Mesothelial cell of epicardium (in vitro differentiated cells): ENCODE data around the gene ATP6V0C. TPM values are rescaled to one million over a fixed set of nuclear protein-coding genes. Genes with fewer than 3 reads are reported as not detected.

ENCODE experiments used
- DNase-seq, 2 experiments: peaks; one replicate each; pipeline ENCODE4 v3.0.0; 2021; ENCODE audit warnings: low spot score in 2 of 2; ENCODE audit not compliant: unreplicated experiment in 2 of 2
- H3K27ac Mint-ChIP-seq: 2 replicates; pipeline ENCODE4 v1.8.0; 2021; ENCODE audit warnings: mixed read lengths
- H3K27me3 Mint-ChIP-seq: 2 replicates; pipeline ENCODE4 v1.8.0; 2021; ENCODE audit warnings: low read depth, mixed read lengths
- H3K36me3 Mint-ChIP-seq: 2 replicates; pipeline ENCODE4 v1.8.0; 2021; ENCODE audit warnings: mixed read lengths
- H3K4me1 Mint-ChIP-seq: 2 replicates; pipeline ENCODE4 v1.8.0; 2021; ENCODE audit warnings: mixed read lengths
- H3K4me3 Mint-ChIP-seq: 2 replicates; pipeline ENCODE4 v1.8.0; 2021; ENCODE audit warnings: mild to moderate bottlenecking, moderate library complexity, mixed read lengths
- H3K9me3 Mint-ChIP-seq: 2 replicates; pipeline ENCODE4 v1.8.0; 2021; ENCODE audit warnings: mixed read lengths
- CTCF ChIP-seq: fragments of 200-600 bp; sonication (generic); IDR thresholded peaks from one replicate; pipeline ENCODE4 v1.5.0; 2021; ENCODE audit warnings: antibody characterized with exemption; ENCODE audit not compliant: unreplicated experiment
- total RNA-seq: library from RNA; stranded (reverse); gene quantifications from 3 replicates; pipeline ENCODE4 v1.2.1, GENCODE V29; 2021

Gene ATP6V0C
- total RNA-seq, 1 donor from 2014 or later = 143 TPM

DNA sequence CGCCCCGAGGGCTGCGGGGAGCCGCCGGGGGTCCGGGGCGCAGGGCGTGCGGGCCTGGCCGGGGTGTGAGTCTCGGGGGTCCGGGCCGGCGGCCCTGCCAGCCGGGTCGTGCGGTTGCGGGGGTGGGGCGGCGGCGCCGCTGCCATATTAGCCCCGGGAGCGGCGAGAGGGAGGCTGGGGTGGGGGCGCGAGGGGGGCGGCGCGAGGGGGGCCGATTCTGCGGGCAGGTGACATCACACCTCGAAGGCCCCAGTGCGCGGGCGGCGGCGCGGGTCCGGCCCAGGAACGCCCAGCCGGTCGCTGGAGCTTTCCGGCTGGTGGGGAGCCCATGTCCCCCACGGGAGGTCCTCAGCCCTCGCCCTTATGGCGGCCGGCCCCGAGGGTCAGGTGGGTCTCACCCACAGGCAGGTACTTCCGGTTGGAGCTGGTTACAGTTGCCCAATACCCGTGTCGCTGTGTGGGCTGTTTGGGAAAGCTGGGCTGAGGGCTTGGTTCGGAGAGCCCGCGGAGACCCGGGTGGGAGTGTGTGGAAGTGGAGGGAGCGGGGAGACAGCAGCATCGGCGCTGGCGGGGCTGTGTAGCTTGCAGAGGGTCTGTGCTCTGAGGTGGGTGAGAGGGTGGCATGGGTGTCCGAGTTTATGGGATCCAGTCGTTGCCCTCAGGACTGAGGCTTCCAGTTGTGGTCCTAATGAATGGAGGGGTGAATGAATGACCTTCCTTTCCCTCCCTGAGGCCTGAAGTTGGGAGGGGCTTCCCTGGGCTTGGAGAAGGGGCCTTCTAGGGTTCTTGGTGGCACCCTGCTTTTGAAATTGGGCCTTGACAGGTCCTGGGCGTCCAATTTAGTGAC is 804 bp downstream of the ATP6V0C start:
- Mint-ChIP-seq H3K4me1 (peaks cover 50% of the 10 kb centered on the region), H3K9me3 (no peaks in the 10 kb centered on the region), H3K4me3 (peak overlapping the region; percentile 90), H3K27ac (peak overlapping the region; percentile 95), H3K36me3 (no peaks in the 10 kb centered on the region), H3K27me3 (peaks cover 3% of the 10 kb centered on the region)
- no peak for TF ChIP-seq CTCF
- no peak for DNase-seq

DNA sequence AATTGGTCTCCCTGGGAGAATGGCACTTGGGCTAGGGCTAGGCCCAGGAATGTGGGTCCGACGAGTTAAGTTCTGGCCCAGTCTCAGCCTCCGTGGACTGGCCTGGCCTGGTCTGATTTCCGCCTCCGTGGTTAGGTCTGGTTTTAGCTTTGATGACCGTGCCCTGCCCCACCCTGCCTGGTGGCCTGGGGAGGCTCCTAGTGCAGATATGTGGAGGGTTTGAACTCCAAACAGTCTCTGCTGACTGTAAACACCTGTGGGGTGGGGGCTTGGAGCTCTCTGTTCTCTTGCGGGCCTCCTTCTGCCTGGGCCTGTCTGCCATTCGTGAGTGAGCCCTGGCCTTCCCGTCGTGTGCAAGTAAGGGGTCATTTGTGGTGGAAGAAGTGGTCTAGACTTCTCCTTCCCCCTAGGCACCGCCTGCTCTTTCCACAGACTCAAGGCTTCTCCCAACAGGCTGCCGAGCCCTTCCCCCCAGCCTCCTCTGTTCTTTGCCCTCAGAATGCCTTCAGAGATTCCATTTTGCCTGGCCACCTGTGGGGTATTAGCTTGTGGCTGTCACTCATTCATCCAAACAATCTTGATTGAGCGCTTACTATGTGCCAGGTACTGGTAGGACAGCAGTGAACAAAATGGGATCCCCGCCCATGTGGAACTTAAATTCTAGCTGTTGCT is 1.6 kb downstream of the ATP6V0C start:
- DNase-seq = no peak
- Mint-ChIP-seq H3K4me1 (peaks cover 53% of the 10 kb centered on the region), H3K27ac (peak overlapping the region; percentile 95), H3K4me3 (peak overlapping the region; percentile 90), H3K27me3 (peaks cover 3% of the 10 kb centered on the region), H3K36me3 (no peaks in the 10 kb centered on the region), H3K9me3 (no peaks in the 10 kb centered on the region)
- TF ChIP-seq CTCF = no peak

GRCh38 chr16:2516391-2517240 is 2.9 kb downstream of the ATP6V0C start:
- no peak for DNase-seq
- peaks cover 57% of the 10 kb centered on the region for H3K4me1 Mint-ChIP-seq
- no peaks in the 10 kb centered on the region for H3K27me3 Mint-ChIP-seq

GRCh38 chr16:2517954-2518605 is 4.3 kb downstream of the ATP6V0C start:
- no peak overlapping the region for H3K27ac Mint-ChIP-seq
- no peaks in the 10 kb centered on the region for H3K36me3 Mint-ChIP-seq
- DNase-seq = no peak
- no peaks in the 10 kb centered on the region for H3K27me3 Mint-ChIP-seq
- H3K9me3 Mint-ChIP-seq = no peaks in the 10 kb centered on the region
- no peak for TF ChIP-seq CTCF
- peaks cover 45% of the 10 kb centered on the region for H3K4me1 Mint-ChIP-seq
- H3K4me3 Mint-ChIP-seq = no peak overlapping the region

More at GRCh38 chr16:2516391-2517240, 2.9 kb downstream of the ATP6V0C start:
- Mint-ChIP-seq H3K27ac (peak overlapping the region; percentile 87), H3K9me3 (no peaks in the 10 kb centered on the region), H3K36me3 (no peaks in the 10 kb centered on the region), H3K4me3 (peak overlapping the region; percentile 90)
- no peak for TF ChIP-seq CTCF
